NOMO-1 (cell line): ENCODE data around the gene CTNND2.
A peak's percentile ranks its signal among the peaks of the same experiment; 100 is the strongest.
"Not testable (repeated sequence)": the region's sequence is repeated elsewhere in the genome, so short reads cannot be mapped to it uniquely, and the experiment has no call there.

ENCODE experiments used
- DNase-seq, 2 experiments: peaks; one replicate each; lab custom pipeline; 2025; ENCODE audit not compliant: unreplicated experiment in 2 of 2; lab: John Stamatoyannopoulos, UW

CTNND2 gene

GRCh38 chr5:11012295-11012694, 892.0 kb downstream of the CTNND2 start:
- no peak for DNase-seq

- DNase-seq, result no peak
These were observed 893.6 kb downstream of the CTNND2 start for GRCh38 chr5:11010429-11011210.

GRCh38 chr5:11009576-11009975, 894.7 kb downstream of the CTNND2 start:
- DNase-seq, result no peak

GRCh38 chr5:11007269-11007870, 896.9 kb downstream of the CTNND2 start:
- no peak for DNase-seq

- DNase-seq, result not testable (repeated sequence)
These were observed 899.7 kb downstream of the CTNND2 start for GRCh38 chr5:11004523-11004922.

GRCh38 chr5:11000515-11001353, 903.5 kb downstream of the CTNND2 start:
- no peak for DNase-seq

GRCh38 chr5:10999714-11000113, 904.5 kb downstream of the CTNND2 start:
- DNase-seq, result no peak

GRCh38 chr5:10995891-10996290, 908.4 kb downstream of the CTNND2 start:
- DNase-seq, result no peak

GRCh38 chr5:10994091-10994986, 909.9 kb downstream of the CTNND2 start:
- no peak for DNase-seq

- no peak for DNase-seq
These were observed 913.6 kb downstream of the CTNND2 start for GRCh38 chr5:10990634-10991033.

GRCh38 chr5:10989577-10990263, 914.5 kb downstream of the CTNND2 start:
- no peak for DNase-seq

GRCh38 chr5:10988622-10989021, 915.6 kb downstream of the CTNND2 start:
- DNase-seq, result no peak

GRCh38 chr5:10987925-10988504, 916.2 kb downstream of the CTNND2 start:
- peak; percentile 43 to 51 for DNase-seq

GRCh38 chr5:10987276-10987924, 916.8 kb downstream of the CTNND2 start:
- no peak for DNase-seq

GRCh38 chr5:10985721-10986110, 918.5 kb downstream of the CTNND2 start:
- no peak for DNase-seq

GRCh38 chr5:10985091-10985720, 919.0 kb downstream of the CTNND2 start:
- no peak for DNase-seq

GRCh38 chr5:10984021-10984715, 920.1 kb downstream of the CTNND2 start:
- DNase-seq, result no peak

GRCh38 chr5:10982626-10983025, 921.6 kb downstream of the CTNND2 start:
- no peak for DNase-seq
